BE2C (cell line): ENCODE results near the gene FGB. TPM values are rescaled to one million over a fixed set of nuclear protein-coding genes. Genes with fewer than 3 reads are reported as not detected.

Source experiments
- DNase-seq: peaks from one replicate; pipeline ENCODE4 v3.0.0-alpha.2; 2020
- H3K27me3 ChIP-seq: fragments of 250-450 bp; sonication (Bioruptor Pico); 2 replicates; pipeline ENCODE4 v1.5.1; 2020; ENCODE audit warnings: mild to moderate bottlenecking
- H3K36me3 ChIP-seq: fragments of 250-450 bp; sonication (Bioruptor Pico); 2 replicates; pipeline ENCODE4 v1.5.1; 2020; ENCODE audit warnings: mild to moderate bottlenecking
- H3K4me1 ChIP-seq: fragments of 250-450 bp; sonication (Bioruptor Pico); 2 replicates; pipeline ENCODE4 v1.5.1; 2020
- H3K4me3 ChIP-seq: 2 replicates; pipeline ENCODE4 v1.5.1; 2011; ENCODE audit warnings: low read depth, low read length
- H3K9me3 ChIP-seq: fragments of 250-450 bp; sonication (Bioruptor Pico); 2 replicates; pipeline ENCODE4 v1.5.1; 2020
- polyA plus RNA-seq: library from polyadenylated mRNA; unstranded; fragments of >200 nt; gene quantifications from one replicate; pipeline ENCODE4 v1.2.1, GENCODE V29; 2012; ENCODE audit warnings: low read depth, missing spikeins; ENCODE audit not compliant: insufficient read length, insufficient read depth
- TF ChIP-seq, protein P1 (sequence below): IDR thresholded peaks from 2 replicates; pipeline ENCODE4 v1.5.1; 2012; ENCODE audit warnings: mild to moderate bottlenecking, low read depth, low read length

FGB gene
- not detected for polyA plus RNA-seq

DNA sequence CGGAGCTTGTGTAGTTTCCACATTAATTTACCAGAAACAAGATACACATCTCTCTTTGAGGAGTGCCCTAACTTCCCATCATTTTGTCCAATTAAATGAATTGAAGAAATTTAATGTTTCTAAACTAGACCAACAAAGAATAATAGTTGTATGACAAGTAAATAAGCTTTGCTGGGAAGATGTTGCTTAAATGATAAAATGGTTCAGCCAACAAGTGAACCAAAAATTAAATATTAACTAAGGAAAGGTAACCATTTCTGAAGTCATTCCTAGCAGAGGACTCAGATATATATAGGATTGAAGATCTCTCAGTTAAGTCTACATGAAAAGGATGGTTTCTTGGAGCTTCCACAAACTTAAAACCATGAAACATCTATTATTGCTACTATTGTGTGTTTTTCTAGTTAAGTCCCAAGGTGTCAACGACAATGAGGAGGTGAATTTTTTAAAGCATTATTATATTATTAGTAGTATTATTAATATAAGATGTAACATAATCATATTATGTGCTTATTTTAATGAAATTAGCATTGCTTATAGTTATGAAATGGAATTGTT, at the start of gene FGB:
Gene FGB (plus strand): TSS at position 315 of the 558 bp plus-strand sequence. CDS start 8 bp downstream, at position 323.
- H3K27me3 ChIP-seq = peaks cover 20% of the 10 kb centered on the region
- no peaks in the 10 kb centered on the region for H3K4me1 ChIP-seq
- no peaks in the 10 kb centered on the region for H3K9me3 ChIP-seq
- DNase-seq = no peak
- TF ChIP-seq, protein P1, sequence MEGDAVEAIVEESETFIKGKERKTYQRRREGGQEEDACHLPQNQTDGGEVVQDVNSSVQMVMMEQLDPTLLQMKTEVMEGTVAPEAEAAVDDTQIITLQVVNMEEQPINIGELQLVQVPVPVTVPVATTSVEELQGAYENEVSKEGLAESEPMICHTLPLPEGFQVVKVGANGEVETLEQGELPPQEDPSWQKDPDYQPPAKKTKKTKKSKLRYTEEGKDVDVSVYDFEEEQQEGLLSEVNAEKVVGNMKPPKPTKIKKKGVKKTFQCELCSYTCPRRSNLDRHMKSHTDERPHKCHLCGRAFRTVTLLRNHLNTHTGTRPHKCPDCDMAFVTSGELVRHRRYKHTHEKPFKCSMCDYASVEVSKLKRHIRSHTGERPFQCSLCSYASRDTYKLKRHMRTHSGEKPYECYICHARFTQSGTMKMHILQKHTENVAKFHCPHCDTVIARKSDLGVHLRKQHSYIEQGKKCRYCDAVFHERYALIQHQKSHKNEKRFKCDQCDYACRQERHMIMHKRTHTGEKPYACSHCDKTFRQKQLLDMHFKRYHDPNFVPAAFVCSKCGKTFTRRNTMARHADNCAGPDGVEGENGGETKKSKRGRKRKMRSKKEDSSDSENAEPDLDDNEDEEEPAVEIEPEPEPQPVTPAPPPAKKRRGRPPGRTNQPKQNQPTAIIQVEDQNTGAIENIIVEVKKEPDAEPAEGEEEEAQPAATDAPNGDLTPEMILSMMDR = no peak
- no peaks in the 10 kb centered on the region for H3K36me3 ChIP-seq
- H3K4me3 ChIP-seq = no peak within 1 kb of the TSS

DNA sequence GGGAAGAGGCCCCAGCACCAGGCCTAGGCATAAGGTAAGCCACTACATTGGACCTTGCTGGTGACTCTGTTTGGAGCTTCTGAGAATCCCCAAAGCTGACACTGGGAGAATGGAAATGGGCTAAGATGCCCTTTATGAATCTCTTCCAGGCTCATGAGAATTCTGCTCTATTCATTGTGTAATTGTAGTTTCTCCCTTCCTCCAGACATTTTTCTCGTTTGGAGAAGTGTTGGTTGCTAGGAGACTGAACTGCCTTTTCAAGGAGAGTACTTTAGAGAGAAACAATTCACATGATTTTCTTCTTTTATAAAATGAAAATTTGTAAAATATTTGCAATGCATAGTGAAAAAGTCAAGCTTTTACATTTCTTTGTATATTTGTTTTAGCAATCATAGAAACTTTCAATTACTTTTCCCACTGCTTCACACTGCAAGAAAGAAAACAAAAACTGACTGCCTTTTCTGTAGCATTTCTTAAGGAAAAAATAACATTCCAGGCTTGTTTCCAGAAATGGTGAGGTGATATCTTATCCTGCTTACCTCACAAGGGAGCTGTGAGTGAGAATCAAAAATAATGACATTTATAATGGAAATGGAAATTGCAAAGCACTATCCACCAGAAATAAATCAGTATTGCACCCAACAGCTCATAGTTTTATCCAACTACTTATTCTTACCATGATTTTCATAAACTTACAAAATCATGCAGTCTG, 46.3 kb upstream of the FGB start:
- Histone ChIP-seq H3K27me3 (peaks cover 5% of the 10 kb centered on the region; the same call in 1 of the 2 replicates), H3K4me1 (no peaks in the 10 kb centered on the region), H3K4me3 (no peak overlapping the region), H3K9me3 (no peaks in the 10 kb centered on the region), H3K36me3 (no peaks in the 10 kb centered on the region)
- no peak for DNase-seq
- TF ChIP-seq, protein P1 = no peak

DNA sequence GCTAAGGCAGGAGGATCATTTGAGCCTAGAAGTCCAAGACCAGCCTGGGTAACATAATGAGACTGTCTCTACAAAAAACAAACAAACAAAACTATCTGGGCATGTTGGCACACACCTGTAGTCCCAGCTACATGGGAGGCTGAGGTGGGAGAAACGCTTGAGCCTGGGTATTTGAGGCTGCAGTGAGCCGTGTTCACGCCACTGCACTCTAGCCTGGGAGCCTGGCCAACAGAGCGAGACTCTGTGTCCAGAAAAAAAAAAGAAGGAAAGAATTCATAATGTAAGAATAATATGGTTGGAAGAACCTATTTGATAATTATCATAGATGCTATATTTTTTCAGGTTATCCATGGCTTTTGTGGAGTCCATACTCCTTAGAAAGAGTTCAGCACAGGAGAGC, 45.2 kb upstream of the FGB start:
- H3K4me3 ChIP-seq = no peak overlapping the region
- DNase-seq = no peak
- H3K36me3 ChIP-seq = no peaks in the 10 kb centered on the region
- no peaks in the 10 kb centered on the region for H3K4me1 ChIP-seq
- TF ChIP-seq, protein P1 = no peak
- H3K27me3 ChIP-seq = peaks cover 16% of the 10 kb centered on the region
- H3K9me3 ChIP-seq = no peaks in the 10 kb centered on the region

DNA sequence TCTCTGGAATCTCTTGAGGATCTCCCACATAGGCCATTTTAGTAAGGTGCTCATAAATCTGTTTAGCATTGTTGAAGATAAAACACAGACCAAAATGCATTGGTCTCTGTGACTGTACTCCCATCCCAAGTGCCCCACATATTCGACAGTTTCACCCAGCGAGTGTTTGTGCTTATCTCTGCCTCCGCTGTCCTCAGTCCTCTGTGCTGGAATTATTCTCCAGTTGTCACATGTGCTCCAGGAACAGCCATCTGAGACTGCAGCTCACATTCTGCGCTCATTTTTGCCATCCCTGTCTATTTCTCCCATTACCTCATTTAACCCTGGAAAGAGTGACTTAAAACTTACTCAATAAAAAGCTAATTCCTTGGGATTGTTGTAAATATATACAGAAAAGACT, 43.6 kb upstream of the FGB start:
- TF ChIP-seq, protein P1 = no peak
- peaks cover 22% of the 10 kb centered on the region for H3K27me3 ChIP-seq
- no peaks in the 10 kb centered on the region for H3K4me1 ChIP-seq
- H3K4me3 ChIP-seq = no peak overlapping the region
- H3K36me3 ChIP-seq = no peaks in the 10 kb centered on the region
- H3K9me3 ChIP-seq = no peaks in the 10 kb centered on the region
- no peak for DNase-seq

DNA sequence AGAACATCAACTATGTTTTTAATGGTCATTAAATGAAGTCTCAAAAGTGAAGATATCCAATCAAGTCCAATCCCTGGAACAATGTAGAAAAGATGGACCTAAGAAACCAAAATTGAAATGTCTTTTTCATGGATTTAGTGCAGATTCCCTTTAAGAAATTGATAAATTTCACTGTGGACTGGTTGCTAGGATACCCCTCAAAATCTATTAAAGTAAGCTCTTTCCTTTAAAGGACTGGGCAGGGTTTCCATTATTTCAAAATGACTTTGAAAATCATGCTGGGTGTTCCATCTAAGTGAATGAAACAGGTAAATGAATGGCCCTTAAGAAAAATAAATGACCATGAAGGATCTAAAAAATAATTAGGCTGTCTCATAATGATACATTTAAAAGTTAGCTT, 41.2 kb upstream of the FGB start:
- H3K36me3 ChIP-seq = no peaks in the 10 kb centered on the region
- DNase-seq = no peak
- no peak overlapping the region for H3K4me3 ChIP-seq
- TF ChIP-seq, protein P1 = no peak
- H3K4me1 ChIP-seq = no peaks in the 10 kb centered on the region
- peaks cover 26% of the 10 kb centered on the region for H3K27me3 ChIP-seq
- no peaks in the 10 kb centered on the region for H3K9me3 ChIP-seq

DNA sequence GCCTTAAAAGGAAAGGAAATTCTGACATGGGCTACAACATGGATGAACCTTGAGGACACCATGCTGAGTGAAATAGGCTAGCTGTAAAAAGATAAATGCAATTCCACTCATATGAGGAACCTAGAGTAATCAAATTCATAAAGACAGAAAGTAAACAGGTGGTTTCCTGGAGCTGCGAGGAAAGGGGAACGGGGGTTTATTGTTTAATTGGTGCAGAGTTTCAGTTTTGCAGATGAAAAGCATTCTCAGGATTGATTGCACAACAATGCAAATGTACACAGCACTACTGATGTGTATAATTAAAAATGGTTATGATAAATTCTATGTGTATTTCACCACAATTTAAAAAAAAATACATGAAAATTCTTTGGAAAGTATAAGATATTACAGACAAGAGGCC, 36.7 kb upstream of the FGB start:
- Histone ChIP-seq H3K4me1 (no peaks in the 10 kb centered on the region), H3K9me3 (no peaks in the 10 kb centered on the region), H3K27me3 (peaks cover 34% of the 10 kb centered on the region), H3K36me3 (no peaks in the 10 kb centered on the region), H3K4me3 (no peak overlapping the region)
- TF ChIP-seq, protein P1 = no peak
- DNase-seq = no peak
